ENCODE measurements around the gene LITAFD. TPM values are rescaled to one million over a fixed set of nuclear protein-coding genes. Genes with fewer than 3 reads are reported as not detected.

The LITAFD gene
- total and polyA plus RNA-seq, 2 of the 4 experiments (the other 2 are of a cell fraction): not detected

Other genes with a start within 250 kb of the LITAFD start
- gene ABAT, start 207.7 kb upstream of the LITAFD start, total RNA-seq (2012; rRNA removed): 4.4 and 4.5 TPM in 2 replicates
- 6.1 and 6.9 TPM in 2 replicates for gene ABAT, start 207.7 kb upstream of the LITAFD start, polyA plus RNA-seq (2012; rRNA removed)
- gene TMEM186, start 84.7 kb upstream of the LITAFD start, total RNA-seq (2012; rRNA removed): 5.7 and 5.8 TPM in 2 replicates
- gene TMEM186, start 84.7 kb upstream of the LITAFD start, polyA plus RNA-seq (2012; rRNA removed): 6.0 and 6.8 TPM in 2 replicates
- gene PMM2, start 84.5 kb upstream of the LITAFD start, total RNA-seq (2012; rRNA removed): 25.8 and 36.1 TPM in 2 replicates
- gene PMM2, start 84.5 kb upstream of the LITAFD start, polyA plus RNA-seq (2012; rRNA removed): 38.8 and 38.9 TPM in 2 replicates
- gene CARHSP1, start 13.3 kb upstream of the LITAFD start, total RNA-seq (2012; rRNA removed): 96.4 and 138 TPM in 2 replicates
- 121 and 150 TPM in 2 replicates for gene CARHSP1, start 13.3 kb upstream of the LITAFD start, polyA plus RNA-seq (2012; rRNA removed)
- 28.3 and 45.8 TPM in 2 replicates for gene USP7, start 81.6 kb downstream of the LITAFD start, total RNA-seq (2012; rRNA removed)
- 13.9 and 17.8 TPM in 2 replicates for gene USP7, start 81.6 kb downstream of the LITAFD start, polyA plus RNA-seq (2012; rRNA removed)
- gene HAPSTR1, start 209.3 kb downstream of the LITAFD start, total RNA-seq (2012; rRNA removed): 56.5 and 81.9 TPM in 2 replicates
- 18.4 and 22.2 TPM in 2 replicates for gene HAPSTR1, start 209.3 kb downstream of the LITAFD start, polyA plus RNA-seq (2012; rRNA removed)